ENCODE results near the gene COQ9. TPM values are rescaled to one million over a fixed set of nuclear protein-coding genes. Genes with fewer than 3 reads are reported as not detected.

The COQ9 gene
- total and polyA plus RNA-seq, 2 of the 4 experiments (the other 2 are of a cell fraction) = 57.9 to 58.5 TPM

- no peak overlapping the region for H2BK15ac ChIP-seq (ENCODE audit: low read depth, low read length)
- H3K56ac ChIP-seq (ENCODE audit: extremely low read depth, insufficient read depth, low read length) = no peak overlapping the region
- CTCF ChIA-PET = interaction anchor here (0.7 kb wide), 1 partner anchor 20 kb away, joined by 3 read pairs; no protein-coding TSS in a partner anchor
- H2AK5ac ChIP-seq (ENCODE audit: low read depth, low read length) = no peak overlapping the region
- no peak for DNase-seq
- no peak overlapping the region for H4K5ac ChIP-seq (ENCODE audit: low read depth, low read length)
- no peak overlapping the region for H4K8ac ChIP-seq (ENCODE audit: low read depth in 2 of 2, low read length in 2 of 2)
- dilution Hi-C loops (cut with HindIII; ENCODE audit: low sequenced_read_pairs, unreplicated experiment) = no loop called here
- peaks cover 9 to 22% of the 10 kb centered on the region in 2 experiments for H3K79me1 ChIP-seq (ENCODE audit: low read depth in 1 of 2, low read length in 2 of 2)
- no peak overlapping the region for H3K27ac ChIP-seq (ENCODE audit: insufficient read depth, low read length)
- no peaks in the 10 kb centered on the region for H3K27me3 ChIP-seq (ENCODE audit: control insufficient read depth, insufficient read depth, low read length)
- H3K4me1 ChIP-seq (ENCODE audit: control insufficient read depth, insufficient read depth, low read length) = peaks cover 12% of the 10 kb centered on the region
- no peak overlapping the region for H3K14ac ChIP-seq (replicated peaks; ENCODE audit: low read depth, low read length)
- H3K9me3 ChIP-seq (ENCODE audit: control insufficient read depth, insufficient read depth, low read length) = no peaks in the 10 kb centered on the region
- H3K9me1 ChIP-seq (ENCODE audit: insufficient read depth, low read length) = no peaks in the 10 kb centered on the region
- no peak overlapping the region for H2BK5ac ChIP-seq (ENCODE audit: low read depth, low read length, poor library complexity, severe bottlenecking)
- H3K18ac ChIP-seq (ENCODE audit: low read depth, low read length) = no peak overlapping the region
- H2BK120ac ChIP-seq (ENCODE audit: low read depth, low read length) = no peak overlapping the region
- POLR2A ChIA-PET (ENCODE audit: unreplicated experiment) = no interaction called here
- TF ChIP-seq FOS (IDR thresholded peaks at IDR 0.05; ENCODE audit: low read depth, low read length) (no peak), POLR2A (IDR thresholded peaks at IDR 0.05; ENCODE audit: low read depth, low read length) (no peak)
- in situ Hi-C loops (cut with MboI; ENCODE audit: low sequenced_read_pairs) = no loop called here
- ATAC-seq (ENCODE audit: low read depth) = no peak
- no peak overlapping the region for H3K4me3 ChIP-seq (ENCODE audit: insufficient read depth, low read depth, low read length)
- H3K36me3 ChIP-seq (ENCODE audit: control insufficient read depth, insufficient read depth, low read length) = peaks cover 34% of the 10 kb centered on the region
- H3K4me2 ChIP-seq (ENCODE audit: low read depth, low read length) = no peak overlapping the region
- H3K23ac ChIP-seq (ENCODE audit: low read depth, low read length) = no peak overlapping the region
- intact Hi-C loops (cut with micrococcal nuclease) = no loop called here
- no peak overlapping the region for H3K9ac ChIP-seq (ENCODE audit: low read depth, low read length)
- no peak overlapping the region for H2BK20ac ChIP-seq (ENCODE audit: low read depth, low read length)
- no peak overlapping the region for H2AK9ac ChIP-seq (replicated peaks; ENCODE audit: low read depth, low read length, poor library complexity)
- H2AFZ ChIP-seq (replicated peaks; ENCODE audit: low read length, poor library complexity) = peak overlapping the region; percentile 38
- H4K20me1 ChIP-seq (ENCODE audit: insufficient read depth, low read length) = 0 out of 2 replicates have a peak, but pooled peaks cover 8% of the 10 kb centered on the region
- WGBS, 2 experiments (ENCODE audit: extremely low coverage in 2 of 2, insufficient read length in 1 of 2) = 89% methylated on average over 16 of the region's 30 CpGs; no CpG with 5 or more reads in 1 of the 2 experiments
- BruUV-seq (replicated peaks) = no TSS peak
- no peak overlapping the region for H3K4ac ChIP-seq (ENCODE audit: low read depth, low read length)
- no peak overlapping the region for H4K91ac ChIP-seq (ENCODE audit: insufficient read depth, low read depth, low read length)
Observed at GRCh38 chr16:57474671-57475661, 27.7 kb downstream of the COQ9 start.
